ENCODE data around the gene PRKCH. TPM values are rescaled to one million over a fixed set of nuclear protein-coding genes. Genes with fewer than 3 reads are reported as not detected.

PRKCH gene
- total RNA-seq, 1 experiment from 2014 or later = 49.5 TPM

- DNase-seq (ENCODE audit: low spot score) = no peak
Measured at GRCh38 chr14:61488417-61489401, 167.3 kb downstream of the PRKCH start.

DNA sequence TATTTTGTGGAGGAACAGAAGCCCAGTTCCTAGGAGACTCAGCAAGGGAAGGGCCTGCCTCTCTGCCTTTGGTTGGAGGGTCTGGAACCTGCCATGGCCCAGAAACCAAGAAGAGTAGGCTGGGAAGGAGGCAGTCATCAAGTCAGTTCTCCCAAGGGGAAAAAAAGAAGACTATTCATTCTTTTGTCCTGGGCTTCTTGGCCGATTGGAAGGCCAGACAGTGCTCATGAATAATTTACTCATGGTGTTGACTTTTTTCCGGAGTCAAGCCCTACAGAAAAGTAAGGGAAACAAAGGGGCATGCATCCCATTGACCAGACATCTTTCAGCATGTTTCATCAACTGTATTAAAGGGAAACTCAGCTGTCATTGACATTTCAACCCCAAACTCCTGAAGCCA is 168.1 kb downstream of the PRKCH start:
- no peak for DNase-seq (ENCODE audit: low spot score)

GRCh38 chr14:61489932-61490331 is 168.6 kb downstream of the PRKCH start:
- no peak for DNase-seq (ENCODE audit: low spot score)

GRCh38 chr14:61491224-61491623 is 169.8 kb downstream of the PRKCH start:
- no peak for DNase-seq (ENCODE audit: low spot score)

- no peak for DNase-seq (ENCODE audit: low spot score)
Measured at GRCh38 chr14:61491876-61492434, 170.6 kb downstream of the PRKCH start.

DNA sequence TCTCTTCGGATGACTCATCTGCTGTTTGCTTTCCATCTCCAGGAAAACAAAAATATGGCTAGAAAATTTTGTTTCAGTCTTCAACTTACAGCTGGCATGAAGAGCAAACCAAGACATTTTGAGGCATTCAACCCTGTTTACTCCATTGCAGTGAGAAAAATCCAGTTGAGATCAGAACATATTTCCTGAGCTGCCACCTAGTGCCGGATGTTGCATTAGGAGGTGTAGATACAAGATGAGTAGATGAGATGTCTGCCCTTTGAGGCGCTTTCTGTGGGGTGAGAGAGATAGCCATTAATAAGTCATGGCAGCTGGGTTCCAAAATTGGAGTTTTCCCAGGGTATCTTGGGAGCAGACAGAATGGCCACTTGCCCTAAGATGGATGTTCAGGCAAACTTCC is 171.1 kb downstream of the PRKCH start:
- no peak for DNase-seq (ENCODE audit: low spot score)

DNA sequence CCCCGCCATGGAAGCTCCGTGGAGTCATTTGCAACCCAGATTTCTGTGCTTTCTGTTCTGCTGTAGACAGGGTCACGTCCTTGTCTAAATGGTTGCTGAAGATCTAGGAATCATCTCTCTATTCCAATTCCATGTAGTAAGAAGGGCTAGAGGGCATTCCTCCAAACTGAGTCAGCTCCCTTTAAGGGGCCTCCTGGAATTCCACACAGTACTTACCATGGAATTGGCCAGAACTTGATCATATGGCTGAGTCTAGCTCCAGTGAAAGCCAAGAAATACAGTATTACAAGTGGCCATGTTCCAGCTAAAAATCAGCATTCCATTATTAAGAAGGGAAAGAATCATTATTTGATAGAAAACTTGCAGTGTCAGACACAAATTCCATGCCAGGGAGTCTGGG is 171.9 kb downstream of the PRKCH start:
- no peak for DNase-seq (ENCODE audit: low spot score)

GRCh38 chr14:61494018-61494417 is 172.6 kb downstream of the PRKCH start:
- DNase-seq (ENCODE audit: low spot score) = no peak

DNA sequence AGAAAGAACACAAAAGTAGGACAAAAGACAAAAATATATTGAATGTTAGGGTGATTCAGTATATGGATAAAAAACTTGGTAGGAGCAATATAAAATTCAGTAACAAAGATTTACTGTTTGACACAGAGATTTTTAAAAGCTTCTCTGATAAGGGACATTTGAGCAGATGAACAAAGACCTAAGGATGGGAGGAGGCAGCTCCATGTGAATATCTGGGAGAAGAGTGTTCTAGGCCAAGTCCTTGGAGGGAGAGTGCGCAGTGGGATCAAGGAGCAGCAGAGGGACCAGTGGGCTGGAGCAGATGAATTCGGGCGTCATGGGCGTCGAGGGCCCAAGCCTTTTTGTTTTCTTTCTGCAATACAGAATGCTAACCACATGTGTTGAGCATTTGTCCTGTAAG is 174.4 kb downstream of the PRKCH start:
- DNase-seq (ENCODE audit: low spot score) = no peak

- no peak for DNase-seq (ENCODE audit: low spot score)
Measured at GRCh38 chr14:61498303-61498702, 176.9 kb downstream of the PRKCH start.

DNA sequence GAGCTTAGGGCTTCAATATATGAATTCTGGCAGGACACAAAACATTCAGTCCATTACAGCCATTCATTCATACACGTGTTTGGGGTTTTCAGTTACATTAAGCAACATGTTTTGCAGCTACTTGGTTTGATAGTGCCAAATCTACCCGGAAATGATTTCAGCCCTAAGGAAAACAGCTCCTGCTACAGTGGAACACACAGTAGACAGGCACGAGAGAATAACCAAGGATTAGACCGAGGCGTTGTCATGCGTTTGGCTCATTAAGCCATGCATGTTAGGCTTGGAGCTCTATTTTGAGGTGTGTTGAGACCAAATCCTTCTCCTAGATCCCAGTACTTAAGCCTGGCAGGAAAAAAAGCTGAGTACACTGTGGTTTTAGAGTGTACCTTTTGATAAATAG is 177.4 kb downstream of the PRKCH start:
- no peak for DNase-seq (ENCODE audit: low spot score)

- DNase-seq (ENCODE audit: low spot score) = no peak
Measured at GRCh38 chr14:61499991-61500390, 178.6 kb downstream of the PRKCH start.

DNA sequence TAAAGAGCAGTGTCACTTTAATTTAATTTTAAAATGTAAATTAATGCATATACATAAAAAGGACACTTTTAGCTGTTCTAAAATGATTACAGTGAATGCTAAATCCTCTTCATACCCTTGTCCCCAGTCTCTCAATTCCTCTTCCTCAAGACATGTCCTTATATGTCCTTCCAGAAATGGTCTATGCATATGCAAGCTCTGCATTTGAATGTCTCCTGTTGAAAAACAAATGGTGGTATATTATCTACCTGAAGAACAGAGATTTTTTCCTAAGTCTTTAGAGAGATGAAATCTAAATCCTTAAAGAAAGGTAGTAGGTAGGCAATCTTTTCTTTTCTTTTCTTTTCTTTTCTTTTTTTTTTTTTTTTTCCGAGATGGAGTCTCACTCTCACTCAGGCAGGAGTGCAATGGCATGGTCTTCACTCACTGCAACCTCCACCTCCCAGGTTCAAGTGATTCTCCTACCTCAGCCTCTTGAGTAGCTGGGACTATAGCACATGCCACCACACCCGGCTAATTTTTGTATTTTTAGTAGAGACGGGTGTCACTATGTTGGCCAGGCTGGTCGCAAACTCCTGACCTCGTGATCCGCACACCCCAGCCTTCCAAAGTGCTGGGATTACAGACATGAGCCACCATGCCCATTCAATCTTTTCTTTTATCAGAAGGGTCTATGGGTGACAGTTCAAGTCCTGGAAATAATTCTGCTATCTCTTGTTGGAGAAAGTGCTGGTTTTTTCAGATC is 180.5 kb downstream of the PRKCH start:
- no peak for DNase-seq (ENCODE audit: low spot score)

- DNase-seq (ENCODE audit: low spot score) = no peak
Measured at GRCh38 chr14:61502459-61503093, 181.2 kb downstream of the PRKCH start.

DNA sequence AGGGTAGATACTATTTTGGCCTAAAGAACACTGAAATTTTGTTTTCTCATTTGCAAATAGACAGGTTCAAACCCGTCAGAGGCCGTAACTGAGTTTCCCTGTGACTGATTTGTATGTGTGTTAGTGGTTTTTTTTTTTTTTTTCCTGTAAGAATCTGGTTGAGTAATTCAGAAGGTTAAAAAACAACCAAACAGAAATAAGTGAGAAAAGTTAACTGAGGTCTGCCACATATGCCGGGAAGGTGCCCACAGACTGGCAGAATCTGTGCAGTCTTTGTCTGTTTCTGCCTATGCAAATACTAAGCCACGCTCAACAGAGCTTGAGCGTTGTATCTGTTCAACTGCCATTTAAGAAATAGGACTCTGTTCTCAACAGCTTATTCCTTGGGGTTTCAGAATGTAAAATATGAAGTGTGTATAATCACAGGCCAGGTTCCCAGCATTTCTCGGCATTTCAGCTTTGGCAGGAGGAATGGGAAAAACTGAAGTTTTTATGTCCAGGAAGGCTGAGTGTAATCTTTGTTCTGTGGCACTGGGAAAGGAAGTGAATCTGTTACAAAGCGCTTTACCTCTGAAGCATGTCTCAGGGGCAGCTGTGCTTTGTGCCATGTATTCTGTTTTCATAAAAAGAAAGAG is 181.9 kb downstream of the PRKCH start:
- DNase-seq (ENCODE audit: low spot score) = no peak

- no peak for DNase-seq (ENCODE audit: low spot score)
Measured at GRCh38 chr14:61504901-61505300, 183.5 kb downstream of the PRKCH start.

GRCh38 chr14:61505815-61506809 is 184.7 kb downstream of the PRKCH start:
- no peak for DNase-seq (ENCODE audit: low spot score)

- no peak for DNase-seq (ENCODE audit: low spot score)
Measured at GRCh38 chr14:61508526-61508925, 187.1 kb downstream of the PRKCH start.

GRCh38 chr14:61510736-61511557 is 189.6 kb downstream of the PRKCH start:
- no peak for DNase-seq (ENCODE audit: low spot score)

Data from HT-29 (cell line).